Limb (tissue), 2 donors: ENCODE measurements around the gene CBS.
"Not testable (repeated sequence)": the region's sequence is repeated elsewhere in the genome, so short reads cannot be mapped to it uniquely, and the experiment has no call there.

ENCODE experiments used
- DNase-seq, 2 donors: peaks; one replicate each; pipeline ENCODE4 v3.0.0-alpha.2; 2016; ENCODE audit errors: extremely low spot score in 2 of 2

The CBS gene

GRCh38 chr21:43068065-43068464 is 7.6 kb downstream of the CBS start:
- not testable (repeated sequence) for DNase-seq

DNA sequence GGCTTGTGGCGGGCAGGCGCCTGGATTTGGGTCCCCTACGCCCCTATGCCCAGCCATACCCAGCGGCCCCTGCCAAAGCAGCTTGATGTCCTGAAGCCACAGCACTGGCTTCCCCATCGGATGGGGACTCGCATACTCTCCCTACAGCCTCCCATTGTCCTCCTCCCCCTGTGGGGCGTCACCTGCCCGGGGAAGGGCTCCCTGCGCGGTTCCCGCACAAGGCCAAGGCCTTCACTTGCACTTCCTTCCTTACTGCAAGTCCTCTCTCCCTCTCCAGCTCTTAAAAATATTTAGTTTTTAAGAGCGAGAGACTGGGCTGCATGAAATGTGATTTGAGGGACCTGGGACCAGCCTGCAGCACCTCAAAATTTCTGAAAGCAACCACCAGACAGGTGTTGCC is 8.9 kb downstream of the CBS start:
- not testable (repeated sequence) for DNase-seq

DNA sequence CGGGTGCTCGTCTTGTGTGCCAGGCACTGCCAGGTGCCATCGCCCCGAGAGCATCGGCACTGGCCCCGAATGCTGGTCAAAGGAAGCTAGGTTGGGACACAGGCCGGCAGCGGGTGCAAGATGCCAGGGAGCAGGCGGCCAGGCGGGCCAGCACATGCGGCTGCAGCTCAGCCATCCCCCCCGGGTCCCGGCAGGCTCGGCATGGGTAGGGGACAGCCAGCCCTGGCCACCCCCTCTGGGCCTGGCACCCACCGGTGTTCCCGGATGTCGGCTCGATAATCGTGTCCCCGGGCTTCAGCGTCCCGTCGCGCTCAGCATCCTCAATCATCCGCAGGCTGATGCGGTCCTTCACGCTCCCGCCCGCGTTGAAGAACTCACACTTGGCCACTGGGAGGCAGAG is 9.6 kb downstream of the CBS start:
- DNase-seq: not testable (repeated sequence)

- not testable (repeated sequence) for DNase-seq
Observed at GRCh38 chr21:43064265-43064917, 11.2 kb downstream of the CBS start.

DNA sequence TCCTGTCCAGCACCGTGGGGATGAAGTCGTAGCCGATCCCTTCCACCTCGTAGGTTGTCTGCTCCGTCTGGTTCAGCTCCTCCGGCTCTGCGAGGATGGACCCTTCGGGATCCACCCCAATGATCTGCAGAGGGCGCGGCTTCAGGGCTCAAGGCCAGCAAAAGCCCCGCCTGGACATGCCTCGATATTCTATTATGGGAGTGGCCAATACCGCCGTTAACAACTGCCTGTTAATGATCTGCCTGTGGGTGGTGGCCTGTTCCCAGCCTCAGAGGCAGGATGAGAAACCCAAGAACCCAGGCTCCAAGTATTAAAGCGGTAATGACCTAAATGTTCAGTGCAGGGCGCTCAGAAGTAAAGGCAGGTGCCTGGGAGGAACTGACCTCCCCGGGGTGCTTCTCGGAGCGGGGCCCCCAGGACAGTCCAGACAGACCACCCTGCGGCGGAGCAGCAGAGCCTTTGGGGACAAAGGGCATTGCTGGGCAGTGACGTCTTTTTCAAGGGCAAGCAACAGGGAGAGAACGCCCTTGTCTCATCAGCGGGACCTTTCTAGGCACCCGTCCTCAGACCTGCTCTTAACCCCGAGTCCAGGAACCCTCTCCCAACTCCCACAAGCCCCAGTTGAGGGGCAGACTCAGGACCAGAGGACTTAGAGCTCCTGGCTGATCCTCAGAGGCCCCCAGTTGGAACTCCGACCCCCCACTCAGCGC is 12.5 kb downstream of the CBS start:
- DNase-seq: not testable (repeated sequence)

DNA sequence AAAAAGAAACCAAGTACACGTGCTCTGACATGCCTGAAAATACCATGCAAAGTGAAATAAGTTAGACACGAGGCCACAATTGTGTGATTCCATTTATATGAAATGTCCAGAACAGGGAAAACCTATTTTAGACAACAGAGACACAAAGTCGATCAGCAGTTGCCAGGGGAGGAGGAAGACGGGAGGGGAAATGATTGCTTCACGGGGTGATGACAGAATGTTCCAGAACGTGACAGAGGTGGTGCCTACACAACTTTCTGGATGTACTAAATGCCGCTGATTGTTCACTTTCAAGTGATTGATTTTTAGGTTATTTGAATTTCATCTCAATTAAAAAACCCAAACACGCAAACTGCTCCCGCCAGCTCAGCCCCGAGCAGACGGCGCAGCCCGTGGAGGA is 22.5 kb downstream of the CBS start:
- not testable (repeated sequence) for DNase-seq

DNA sequence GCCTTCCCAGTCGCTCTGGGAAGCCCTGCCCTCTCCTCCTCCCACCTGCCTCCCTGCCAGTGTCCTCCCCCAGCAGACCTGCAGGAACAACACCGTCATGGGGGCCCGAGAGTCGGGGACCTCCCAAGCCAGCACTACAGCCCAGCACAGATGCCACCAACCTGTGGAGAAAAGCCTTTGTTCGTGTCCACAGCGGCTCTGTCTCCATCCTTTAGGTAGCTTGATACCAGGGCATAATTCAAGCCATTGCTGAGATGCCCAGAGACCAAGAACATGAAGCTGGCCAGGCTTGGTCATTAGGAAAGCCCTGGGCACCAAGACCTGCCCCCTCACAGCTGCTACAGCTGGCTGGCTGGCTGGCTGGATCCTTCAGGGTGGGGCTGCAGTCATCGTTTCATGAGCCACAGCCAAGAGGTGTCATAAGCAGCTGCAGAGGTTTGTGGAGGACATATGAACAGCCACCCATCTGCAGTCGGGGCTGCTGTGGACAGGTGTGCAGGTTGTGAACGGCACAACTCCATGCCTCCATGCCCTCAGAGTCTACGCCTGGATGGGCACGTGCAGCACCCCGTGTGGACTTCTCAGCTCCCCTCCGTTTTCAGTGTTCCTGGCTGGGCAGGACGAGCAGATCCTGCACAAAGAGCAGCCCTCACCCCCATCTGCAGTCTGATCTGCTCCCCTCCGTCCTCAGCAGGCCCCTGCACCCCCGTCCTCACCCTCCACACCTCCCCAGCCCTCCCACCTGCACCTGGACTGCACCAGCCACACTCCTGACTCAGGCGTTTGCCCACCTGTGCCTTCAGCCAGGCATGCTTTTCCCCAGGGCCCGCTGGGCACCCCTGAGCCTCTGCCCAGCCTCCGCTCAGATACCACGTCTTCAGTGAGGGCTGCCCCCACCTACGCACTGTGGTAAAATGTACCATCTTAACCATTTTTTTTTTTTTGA is 29.5 kb downstream of the CBS start:
- not testable (repeated sequence) for DNase-seq

GRCh38 chr21:43045165-43045875 is 30.3 kb downstream of the CBS start:
- DNase-seq: not testable (repeated sequence)

DNA sequence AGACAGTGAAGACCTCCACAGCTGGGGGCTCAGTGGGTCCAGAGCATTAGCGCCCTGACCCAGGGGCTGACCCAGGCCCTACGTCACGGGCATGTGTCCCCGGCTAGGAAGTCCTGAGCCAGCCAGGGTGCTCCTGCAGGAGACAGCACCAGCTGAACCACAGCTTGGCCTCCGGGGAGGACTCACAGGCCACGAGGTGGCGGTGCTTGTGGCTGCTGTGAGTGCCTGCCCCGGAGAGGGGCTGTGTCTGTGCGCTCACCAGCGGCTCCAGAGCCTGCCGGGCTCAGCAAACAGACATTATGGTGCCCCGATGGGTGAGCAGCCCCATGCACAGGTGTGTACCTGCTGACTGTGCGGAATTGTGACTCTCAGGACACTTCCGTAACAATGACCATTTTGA is 31.1 kb downstream of the CBS start:
- DNase-seq: not testable (repeated sequence)

DNA sequence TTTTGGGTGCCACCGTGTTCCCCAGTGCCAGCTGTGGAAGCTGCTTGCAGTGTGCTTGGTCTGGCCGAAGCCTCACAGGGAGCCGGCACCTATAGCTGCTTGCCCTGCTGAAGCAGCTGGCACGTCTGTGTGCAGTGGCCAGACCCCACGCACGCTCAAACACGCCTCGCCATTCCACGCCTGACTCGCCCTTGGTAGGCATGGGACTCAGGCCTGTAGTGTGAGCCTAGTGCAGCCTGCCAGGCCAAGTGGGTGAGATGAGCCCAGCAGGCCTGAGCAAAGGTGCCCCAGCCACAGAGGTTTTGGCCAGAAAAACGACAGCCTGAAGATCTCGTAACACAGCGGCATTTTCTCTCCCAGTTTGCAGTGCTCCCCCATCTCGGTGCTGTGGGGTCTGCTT is 32.3 kb downstream of the CBS start:
- DNase-seq: not testable (repeated sequence)

GRCh38 chr21:43042169-43042568 is 33.5 kb downstream of the CBS start:
- not testable (repeated sequence) for DNase-seq

DNA sequence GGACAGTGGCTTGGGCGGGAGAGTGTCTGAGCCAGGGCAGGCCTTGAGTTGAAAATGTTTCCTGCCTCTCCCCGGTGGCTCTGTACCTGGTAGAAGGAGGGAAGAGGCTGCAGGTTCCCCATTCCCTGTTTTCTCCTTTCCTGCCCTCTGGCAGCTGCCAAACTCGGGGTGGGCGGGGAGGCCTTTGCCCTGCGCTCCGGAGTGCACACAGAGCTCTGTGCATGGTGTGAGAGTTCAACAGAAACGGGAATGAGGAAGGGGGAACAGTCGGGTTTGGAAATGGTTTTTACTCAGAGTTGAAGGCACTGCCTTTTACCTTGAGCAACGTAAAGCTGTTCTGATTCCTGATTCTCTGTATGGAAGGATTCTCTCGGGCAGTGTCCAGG is 37.0 kb downstream of the CBS start:
- not testable (repeated sequence) for DNase-seq

DNA sequence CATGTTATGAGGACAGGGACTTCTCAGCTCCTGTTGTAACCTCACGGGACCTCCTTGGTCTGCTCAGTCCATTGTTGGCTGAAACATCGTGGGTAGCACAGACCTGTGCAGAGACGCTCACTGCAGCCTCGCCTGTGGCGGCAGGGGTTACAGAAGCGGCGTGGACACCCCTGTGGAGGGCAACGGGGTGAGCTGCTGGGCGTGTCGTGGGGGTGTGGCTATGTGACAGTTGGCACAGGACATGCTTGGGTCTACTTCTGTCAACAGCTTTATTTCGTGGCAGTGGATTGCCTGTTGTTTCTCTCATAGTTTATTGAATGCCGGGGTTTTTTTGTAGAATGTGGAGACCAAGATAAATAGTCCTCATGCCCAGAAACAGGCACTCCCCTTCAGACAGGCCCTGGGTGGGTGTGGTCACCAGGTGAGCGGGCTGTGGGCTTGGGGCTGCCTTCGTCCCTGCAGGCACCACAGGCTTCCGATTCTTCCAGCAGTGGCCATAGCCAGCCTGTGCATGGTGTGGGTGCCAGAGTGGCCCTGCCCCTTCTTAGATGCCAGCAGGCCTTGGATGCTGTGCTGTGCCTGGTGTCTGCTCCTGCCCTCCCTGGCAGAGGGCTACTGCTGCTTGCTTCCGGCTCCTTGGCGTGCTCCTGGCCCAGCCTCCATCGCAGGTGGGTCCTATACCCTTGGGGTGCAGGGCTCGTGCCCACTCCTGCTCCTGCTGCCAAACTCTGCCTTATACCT is 37.5 kb downstream of the CBS start:
- DNase-seq: not testable (repeated sequence)

- not testable (repeated sequence) for DNase-seq
Observed at GRCh38 chr21:43036889-43037288, 38.7 kb downstream of the CBS start.

- no peak for DNase-seq
Observed at GRCh38 chr21:43034826-43035225, 40.8 kb downstream of the CBS start.

GRCh38 chr21:43034101-43034500 is 41.5 kb downstream of the CBS start:
- DNase-seq: no peak

- no peak for DNase-seq
Observed at GRCh38 chr21:43031121-43031619, 44.5 kb downstream of the CBS start.

DNA sequence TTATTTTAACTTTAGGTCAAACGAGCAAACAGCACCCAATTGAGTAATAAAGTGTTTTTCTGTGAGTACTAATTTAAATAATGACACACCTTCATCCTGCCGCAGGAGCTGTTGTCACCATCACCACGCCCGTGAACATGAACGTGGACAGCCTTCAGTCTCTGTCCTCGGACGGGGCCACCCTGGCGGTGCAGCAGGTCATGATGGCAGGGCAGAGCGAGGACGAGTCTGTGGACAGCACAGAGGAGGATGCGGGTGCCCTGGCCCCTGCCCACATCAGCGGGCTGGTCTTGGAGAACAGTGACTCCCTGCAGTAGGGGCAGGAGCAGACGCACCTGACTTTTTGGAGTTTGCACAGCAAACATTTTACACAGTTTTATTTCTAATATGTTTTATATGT is 45.9 kb downstream of the CBS start:
- DNase-seq: no peak

DNA sequence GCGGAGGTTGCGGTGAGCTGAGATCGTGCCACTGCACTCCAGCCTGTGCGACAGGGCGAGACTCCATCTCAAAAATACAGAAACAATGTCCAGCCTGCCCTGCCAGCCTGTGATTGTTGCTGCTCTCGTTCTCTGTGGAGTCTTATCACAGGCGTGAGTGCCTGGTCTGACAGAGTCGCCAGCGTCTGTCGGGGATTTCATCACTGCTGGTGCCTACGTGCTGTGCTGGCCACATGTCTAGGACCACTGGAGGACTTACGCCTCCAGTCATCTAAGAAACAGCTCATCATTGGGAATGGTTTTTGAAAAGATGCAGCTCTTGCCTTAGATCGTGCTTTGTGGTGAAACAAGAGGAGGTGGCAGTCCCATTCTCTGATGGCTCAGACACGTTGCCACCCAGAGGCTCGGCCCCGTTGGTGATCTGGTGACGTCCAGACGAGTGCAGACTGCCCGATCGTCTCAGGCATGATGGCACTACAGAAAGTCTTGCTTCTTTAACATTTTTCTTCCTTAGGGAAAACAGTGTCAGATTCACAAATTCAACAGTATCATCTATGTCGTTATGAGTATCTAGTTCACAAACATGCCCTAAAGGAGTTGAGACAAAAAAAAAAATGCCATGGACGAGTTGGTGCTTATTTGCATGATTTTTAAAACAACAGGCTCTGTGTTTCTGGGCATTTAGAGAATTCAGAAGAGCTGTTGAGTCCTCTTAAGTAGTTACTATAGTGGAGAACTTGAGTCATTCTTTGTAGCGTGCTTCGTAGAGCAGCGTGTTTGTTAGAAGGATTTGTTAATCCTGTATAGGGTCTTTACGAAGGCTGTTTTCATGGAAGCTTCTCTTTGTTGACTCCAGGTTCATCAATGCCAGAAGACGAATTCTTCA is 47.5 kb downstream of the CBS start:
- no peak for DNase-seq
